HCT116 (cell line): ENCODE results near the gene OLA1. TPM values are rescaled to one million over a fixed set of nuclear protein-coding genes. Genes with fewer than 3 reads are reported as not detected.

Experiments used
- ATAC-seq: fragments of 200-7000 bp; cut with Tn5 transposase; 2 replicates; pipeline ENCODE4 v1.9.1; 2020; ENCODE audit warnings: mild to moderate bottlenecking, moderate library complexity
- BruUV-seq: library from RNA; stranded (reverse); fragments of 400-500 nt; replicated peaks from 2 replicates; lab custom pipeline; 2021; lab: Mats Ljungman, UMichigan
- CTCF ChIA-PET: fragments of 300-600 bp; sonication (Branson Sonifier 250); formaldehyde crosslinking; loops from one replicate; lab custom pipeline; 2021; ENCODE audit warnings: antibody characterized with exemption; lab: Charles Lee
- POLR2A ChIA-PET: fragments of 300-600, 350-600 bp; sonication (Branson Sonifier 250); formaldehyde crosslinking; loops from one replicate; lab custom pipeline; 2021; ENCODE audit warnings: antibody characterized with exemption; lab: Charles Lee
- RAD21 ChIA-PET, 2 experiments: fragments of 300-600 bp; sonication (Branson Sonifier 250); formaldehyde crosslinking; loops; one replicate each; lab custom pipeline; 2023; ENCODE audit warnings: low total read pairs in 2 of 2; ENCODE audit not compliant: uncharacterized antibody in 2 of 2, unreplicated experiment in 2 of 2, low non-redundant PET in 1 of 2; lab: Charles Lee
- DNase-seq: peaks from one replicate; pipeline ENCODE4 v3.0.0-alpha.2; 2010; ENCODE audit warnings: low read depth, low spot score
- H2AFZ ChIP-seq: fragments of 200-600 bp; shearing (Covaris generic), sonication (generic); 2 replicates; pipeline ENCODE4 v1.6.1; 2017; ENCODE audit warnings: low read depth, mixed run types, mixed read lengths, antibody characterized with exemption, low read length; ENCODE audit not compliant: poor library complexity, severe bottlenecking
- H3K27ac ChIP-seq: 2 replicates; pipeline ENCODE4 v1.5.1; 2012; ENCODE audit warnings: low read depth, low read length
- H3K27me3 ChIP-seq: fragments of 200-600 bp; sonication (generic); 2 replicates; pipeline ENCODE4 v1.6.1; 2016; ENCODE audit warnings: mixed run types, low read length, mixed read lengths; ENCODE audit not compliant: insufficient read depth
- H3K36me3 ChIP-seq, 2 experiments: fragments of 200-500 bp in 1 of 2; fragments of 200-600 bp in 1 of 2; sonication (Bioruptor generic) in 1 of 2; sonication (generic) in 1 of 2; 2 replicates each; pipeline versions ENCODE4 v1.5.1 to v1.6.1; 2014 to 2016; ENCODE audit warnings: low read length in 2 of 2, inconsistent platforms in 1 of 2, mixed read lengths in 1 of 2, mixed run types in 1 of 2; ENCODE audit not compliant: insufficient read depth in 2 of 2, control insufficient read depth in 1 of 2
- H3K4me1 ChIP-seq, 2 experiments: fragments of 200-600 bp in 1 of 2; sonication (generic) in 1 of 2; 2 replicates each; pipeline versions ENCODE4 v1.5.1 to v1.6.1; 2012 to 2017; ENCODE audit warnings: low read length in 2 of 2, inconsistent platforms in 1 of 2, mild to moderate bottlenecking in 1 of 2, mixed read lengths in 1 of 2, mixed run types in 1 of 2, moderate library complexity in 1 of 2; ENCODE audit not compliant: insufficient read depth in 2 of 2, control insufficient read depth in 1 of 2
- H3K4me2 ChIP-seq: fragments of 200-600 bp; sonication (generic); 2 replicates; pipeline ENCODE4 v1.6.1; 2017; ENCODE audit warnings: mixed run types, low read length, mixed read lengths
- H3K4me3 ChIP-seq, 2 experiments: fragments of 200-600 bp in 1 of 2; sonication (generic) in 1 of 2; replicated peaks in 1 of 2; 2 replicates each; pipeline ENCODE4 v1.5.1; 2011 to 2016; ENCODE audit warnings: low read length in 2 of 2, control low read depth in 1 of 2, low read depth in 1 of 2, mild to moderate bottlenecking in 1 of 2, mixed read lengths in 1 of 2, mixed run types in 1 of 2
- H3K79me2 ChIP-seq: fragments of 200-600 bp; sonication (generic); 2 replicates; pipeline ENCODE4 v1.6.1; 2017; ENCODE audit warnings: mild to moderate bottlenecking, mixed run types, low read length, moderate library complexity, mixed read lengths; ENCODE audit not compliant: insufficient read depth
- H3K9ac ChIP-seq: fragments of 200-600 bp; sonication (generic); 2 replicates; pipeline ENCODE4 v1.6.1; 2016; ENCODE audit warnings: low read length, mixed read lengths
- H3K9me2 ChIP-seq: fragments of 200-600 bp; sonication (generic), shearing (Covaris generic); 2 replicates; pipeline ENCODE4 v1.6.1; 2017; ENCODE audit warnings: mixed run types, mild to moderate bottlenecking, moderate library complexity; ENCODE audit not compliant: insufficient read depth
- H3K9me3 ChIP-seq, 2 experiments: fragments of 200-500 bp in 1 of 2; fragments of 200-600 bp in 1 of 2; sonication (Bioruptor generic) in 1 of 2; sonication (generic) in 1 of 2; 2 replicates each; pipeline ENCODE4 v1.6.1; 2014 to 2017; ENCODE audit warnings: low read length in 2 of 2, mixed read lengths in 2 of 2, inconsistent platforms in 1 of 2, low read depth in 1 of 2, mild to moderate bottlenecking in 1 of 2, mixed run types in 1 of 2, moderate library complexity in 1 of 2; ENCODE audit not compliant: control insufficient read depth in 1 of 2, insufficient read depth in 1 of 2
- H4K20me1 ChIP-seq: fragments of 200-600 bp; sonication (generic), shearing (Covaris generic); 2 replicates; pipeline ENCODE4 v1.6.1; 2017; ENCODE audit warnings: mixed run types, mild to moderate bottlenecking, moderate library complexity; ENCODE audit not compliant: insufficient read depth
- CTCF ChIP-seq, 3 experiments: fragments of 200-600 bp in 1 of 3; sonication (generic) in 1 of 3; IDR thresholded peaks in 2 of 3; conservative IDR thresholded peaks in 1 of 3; 2 replicates each; pipeline ENCODE4 v1.5.1; 2012 to 2017; ENCODE audit warnings: low read depth in 2 of 3, low read length in 2 of 3, antibody characterized with exemption in 1 of 3, borderline replicate concordance in 1 of 3, control low read depth in 1 of 3, mild to moderate bottlenecking in 1 of 3, mixed read lengths in 1 of 3, mixed run types in 1 of 3, moderate library complexity in 1 of 3; ENCODE audit not compliant: insufficient read depth in 1 of 3
- FOSL1 ChIP-seq: IDR thresholded peaks from 2 replicates; pipeline ENCODE4 v1.6.1; 2012; ENCODE audit warnings: low read depth
- MAX ChIP-seq: IDR thresholded peaks from 2 replicates; pipeline ENCODE4 v1.6.1; 2012
- RAD21 ChIP-seq: IDR thresholded peaks from 2 replicates; pipeline ENCODE4 v1.6.1; 2012; ENCODE audit warnings: low read depth, mild to moderate bottlenecking
- SIN3A ChIP-seq: IDR thresholded peaks from 2 replicates; pipeline ENCODE4 v1.6.1; 2012; ENCODE audit warnings: low read depth
- SP1 ChIP-seq: IDR thresholded peaks from 2 replicates; pipeline ENCODE4 v1.6.1; 2012; ENCODE audit warnings: low read depth
- SRF ChIP-seq: IDR thresholded peaks from 2 replicates; pipeline ENCODE4 v1.6.1; 2012; ENCODE audit warnings: low read depth
- TCF7L2 ChIP-seq: IDR thresholded peaks from 2 replicates; pipeline ENCODE4 v1.7.0; 2011; ENCODE audit warnings: borderline replicate concordance, inconsistent platforms; ENCODE audit not compliant: insufficient read depth, insufficient read length; ENCODE audit errors: extremely low read depth
- YY1 ChIP-seq: IDR thresholded peaks from 2 replicates; pipeline ENCODE4 v1.6.1; 2011; ENCODE audit warnings: low read length, low read depth, moderate library complexity, mild to moderate bottlenecking; ENCODE audit not compliant: insufficient replicate concordance; ENCODE audit errors: extremely low read depth
- ZBTB33 ChIP-seq: IDR thresholded peaks from 2 replicates; pipeline ENCODE4 v1.6.1; 2011; ENCODE audit warnings: mild to moderate bottlenecking, low read length, moderate library complexity; ENCODE audit not compliant: insufficient replicate concordance; ENCODE audit errors: extremely low read depth
- ZFX ChIP-seq: fragments of 450-650 bp; IDR thresholded peaks from 2 replicates; pipeline ENCODE4 v1.6.1; 2017
- intact Hi-C: fragments of 100-400 bp; cut with micrococcal nuclease; formaldehyde crosslinking; loops from 2 replicates; pipeline ENCODE4 v1.10.0; 2022
- total RNA-seq: library from RNA; stranded (reverse); gene quantifications from one replicate; pipeline ENCODE4 v1.2.1, GENCODE V29; 2021; ENCODE audit not compliant: unreplicated experiment

The OLA1 gene
- total RNA-seq, 1 experiment from 2014 or later: 219 TPM

- ChIA-PET CTCF (interaction anchor here (0.7 kb wide), 1 partner anchor 38 kb away, joined by 3 read pairs; no protein-coding TSS in a partner anchor), POLR2A (no interaction called here), RAD21 (no interaction called here)
- no peaks in the 10 kb centered on the region for H3K9me3 ChIP-seq
- BruUV-seq: no TSS peak
- H3K27ac ChIP-seq: no peak overlapping the region
- no peaks in the 10 kb centered on the region for H3K27me3 ChIP-seq
- H3K79me2 ChIP-seq: peaks cover 90% of the 10 kb centered on the region
- no peak overlapping the region for H3K9ac ChIP-seq
- H3K36me3 ChIP-seq: no peaks in the 10 kb centered on the region; a peak in 1 of 4 replicates
- ATAC-seq (no peak), DNase-seq (no peak)
- H2AFZ ChIP-seq: no peak overlapping the region
- intact Hi-C loops: no loop called here
- no peaks in the 10 kb centered on the region for H3K4me1 ChIP-seq
- TF ChIP-seq SRF: no peak
- no peak for TF ChIP-seq SIN3A
- TF ChIP-seq YY1: no peak
- no peak for TF ChIP-seq ZFX
- TF ChIP-seq CTCF (IDR thresholded peaks at IDR 0.05 in 2 of 3, conservative IDR thresholded peaks at IDR 0.05 in 1 of 3; ENCODE audit: borderline replicate concordance in 1 of 3, insufficient read depth in 1 of 3, low read depth in 2 of 3, low read length in 2 of 3): no peak
- H3K9me2 ChIP-seq: no peaks in the 10 kb centered on the region
- no peak overlapping the region for H3K4me3 ChIP-seq
- peaks cover 10% of the 10 kb centered on the region; the same call in 1 of the 2 replicates for H4K20me1 ChIP-seq
- no peak overlapping the region for H3K4me2 ChIP-seq
These were observed 56.8 kb downstream of the OLA1 start for GRCh38 chr2:174191342-174192074.

- ChIA-PET CTCF (no interaction called here), POLR2A (no interaction called here), RAD21 (no interaction called here)
- intact Hi-C loops: no loop called here
- no peaks in the 10 kb centered on the region for H3K9me3 ChIP-seq
- no peaks in the 10 kb centered on the region for H3K27me3 ChIP-seq
- no peak overlapping the region for H3K4me2 ChIP-seq
- H3K9me2 ChIP-seq: no peaks in the 10 kb centered on the region
- no peak for DNase-seq
- H2AFZ ChIP-seq: no peak overlapping the region
- peaks cover 94% of the 10 kb centered on the region for H3K79me2 ChIP-seq
- peaks cover 5% of the 10 kb centered on the region; the same call in 1 of the 2 replicates for H4K20me1 ChIP-seq
- H3K4me1 ChIP-seq: no peaks in the 10 kb centered on the region
- no peak overlapping the region for H3K27ac ChIP-seq
- H3K4me3 ChIP-seq: no peak overlapping the region
- ATAC-seq: no peak
- no TSS peak for BruUV-seq
- H3K36me3 ChIP-seq: no peaks in the 10 kb centered on the region
- H3K9ac ChIP-seq: no peak overlapping the region
- no peak for TF ChIP-seq MAX
- TF ChIP-seq CTCF (IDR thresholded peaks at IDR 0.05 in 2 of 3, conservative IDR thresholded peaks at IDR 0.05 in 1 of 3; ENCODE audit: borderline replicate concordance in 1 of 3, insufficient read depth in 1 of 3, low read depth in 2 of 3, low read length in 2 of 3): no peak
- TF ChIP-seq RAD21: no peak
- TF ChIP-seq ZBTB33: no peak
- TF ChIP-seq TCF7L2: no peak
- TF ChIP-seq SP1: no peak
- TF ChIP-seq FOSL1: no peak
These were observed 63.4 kb downstream of the OLA1 start for GRCh38 chr2:174184915-174185314.
